ENCODE data around the gene ALPL.

The ALPL gene

GRCh38 chr1:21496886-21497285 lies 12.3 kb upstream of the ALPL start:
- no peak for DNase-seq (ENCODE audit: low spot score)
- no peak overlapping the region for H3K4me3 ChIP-seq
- TF ChIP-seq, protein P1, sequence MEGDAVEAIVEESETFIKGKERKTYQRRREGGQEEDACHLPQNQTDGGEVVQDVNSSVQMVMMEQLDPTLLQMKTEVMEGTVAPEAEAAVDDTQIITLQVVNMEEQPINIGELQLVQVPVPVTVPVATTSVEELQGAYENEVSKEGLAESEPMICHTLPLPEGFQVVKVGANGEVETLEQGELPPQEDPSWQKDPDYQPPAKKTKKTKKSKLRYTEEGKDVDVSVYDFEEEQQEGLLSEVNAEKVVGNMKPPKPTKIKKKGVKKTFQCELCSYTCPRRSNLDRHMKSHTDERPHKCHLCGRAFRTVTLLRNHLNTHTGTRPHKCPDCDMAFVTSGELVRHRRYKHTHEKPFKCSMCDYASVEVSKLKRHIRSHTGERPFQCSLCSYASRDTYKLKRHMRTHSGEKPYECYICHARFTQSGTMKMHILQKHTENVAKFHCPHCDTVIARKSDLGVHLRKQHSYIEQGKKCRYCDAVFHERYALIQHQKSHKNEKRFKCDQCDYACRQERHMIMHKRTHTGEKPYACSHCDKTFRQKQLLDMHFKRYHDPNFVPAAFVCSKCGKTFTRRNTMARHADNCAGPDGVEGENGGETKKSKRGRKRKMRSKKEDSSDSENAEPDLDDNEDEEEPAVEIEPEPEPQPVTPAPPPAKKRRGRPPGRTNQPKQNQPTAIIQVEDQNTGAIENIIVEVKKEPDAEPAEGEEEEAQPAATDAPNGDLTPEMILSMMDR (IDR thresholded peaks at IDR 0.05) = no peak
- H3K27ac ChIP-seq = no peak overlapping the region

- Histone ChIP-seq H3K4me3 (no peak overlapping the region), H3K27ac (no peak overlapping the region)
- TF ChIP-seq, protein P1 (IDR thresholded peaks at IDR 0.05) = no peak
- no peak for DNase-seq (ENCODE audit: low spot score)
These were observed 11.7 kb upstream of the ALPL start for GRCh38 chr1:21497466-21498061.

GRCh38 chr1:21499283-21499950 lies 9.8 kb upstream of the ALPL start:
- no peak overlapping the region for H3K27ac ChIP-seq
- DNase-seq (ENCODE audit: low spot score) = no peak
- TF ChIP-seq, protein P1 (IDR thresholded peaks at IDR 0.05) = no peak
- no peak overlapping the region for H3K4me3 ChIP-seq

GRCh38 chr1:21503706-21504377 lies 5.4 kb upstream of the ALPL start:
- no peak for DNase-seq (ENCODE audit: low spot score)
- TF ChIP-seq, protein P1 (IDR thresholded peaks at IDR 0.05) = no peak
- no peak overlapping the region for H3K4me3 ChIP-seq
- H3K27ac ChIP-seq = no peak overlapping the region

DNA sequence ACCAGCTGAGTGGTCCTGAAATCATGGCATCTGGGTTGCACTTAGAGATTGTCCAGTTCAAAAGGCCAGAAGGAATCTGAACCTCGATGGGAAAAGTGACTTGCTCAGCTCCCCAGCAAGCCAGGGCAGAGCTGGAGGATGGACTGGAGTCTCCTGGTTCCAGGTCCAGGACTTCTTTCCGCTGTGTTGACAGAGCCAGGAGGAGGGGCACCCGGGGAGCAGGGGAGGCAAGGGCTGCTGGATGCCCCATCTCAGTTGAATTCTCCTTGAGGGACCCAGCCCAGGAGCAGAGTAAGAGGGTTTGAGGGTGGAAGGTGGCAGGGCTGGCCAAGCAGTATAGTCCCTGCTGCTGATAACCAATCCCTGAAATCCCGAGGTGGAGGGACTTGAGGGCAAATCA lies 2.4 kb upstream of the ALPL start:
- no peak overlapping the region for H3K4me3 ChIP-seq
- TF ChIP-seq, protein P1 (IDR thresholded peaks at IDR 0.05) = no peak
- no peak overlapping the region for H3K27ac ChIP-seq
- DNase-seq (ENCODE audit: low spot score) = no peak

- H3K4me3 ChIP-seq = no peak overlapping the region
- H3K27ac ChIP-seq = no peak overlapping the region
- DNase-seq (ENCODE audit: low spot score) = no peak
- TF ChIP-seq, protein P1 (IDR thresholded peaks at IDR 0.05) = no peak
These were observed 1.5 kb upstream of the ALPL start for GRCh38 chr1:21507511-21508270.
